ENCODE data around the gene SNX17. TPM values are rescaled to one million over a fixed set of nuclear protein-coding genes. Genes with fewer than 3 reads are reported as not detected.
A peak's percentile ranks its signal among the peaks of the same experiment; 100 is the strongest.

SNX17 gene
- 130 and 131 TPM in 2 replicates for total RNA-seq (2012; rRNA removed)
- polyA plus RNA-seq (2012; rRNA removed): 100.0 and 102 TPM in 2 replicates
- polyA plus RNA-seq (2012; cell fraction: cytosol; rRNA removed): 114 and 116 TPM in 2 replicates
- polyA plus RNA-seq (2012; cell fraction: nucleus; rRNA removed; ENCODE audit: low replicate concordance): 108 and 144 TPM in 2 replicates
- percentile 81 among the genes with signal in this experiment for Bru-seq, nascent RNA
- percentile 91 among the genes with signal in this experiment for BruChase-seq, experiment 1, labeled RNA remaining after a 6-hour chase
- BruChase-seq, experiment 2, labeled RNA remaining after a 2-hour chase: percentile 81 among the genes with signal in this experiment
- long read RNA-seq, transcript SNX17-201 (15 exons, 2,044 nt): major isoform, 300 of 363 reads
- long read RNA-seq, partial matches to known transcripts: 20 of 363 reads
- long read RNA-seq, other reads (novel, unspliced or antisense): 37 of 363 reads

GRCh38 chr2:27370026-27370815, at the start of gene SNX17, which contains the start of gene EIF2B4:
TSS of gene SNX17 (plus strand) at chr2:27370616. CDS start at chr2:27370744, 128 bp downstream.
TSS of gene EIF2B4 (minus strand) at chr2:27370338. CDS start at chr2:27370314, 24 bp downstream.
- intact Hi-C loops (cut with micrococcal nuclease) (loop anchor here (1.0 kb wide), 1 partner anchor 49 kb away; no protein-coding TSS in a partner anchor), dilution Hi-C loops (cut with HindIII; ENCODE audit: low sequenced_read_pairs, unreplicated experiment) (no loop called here), in situ Hi-C loops (cut with MboI; ENCODE audit: low sequenced_read_pairs) (no loop called here)
- Histone ChIP-seq H4K5ac (ENCODE audit: low read depth, low read length) (peak within 1 kb of the TSS; percentile 44), H3K27ac (ENCODE audit: insufficient read depth, low read length) (peak within 1 kb of the TSS; percentile 84), H3K79me1 (ENCODE audit: low read depth in 1 of 2, low read length in 2 of 2) (peaks cover 31 to 70% of the 10 kb centered on the region in 2 experiments), H4K20me1 (ENCODE audit: insufficient read depth, low read length) (peaks cover 15% of the 10 kb centered on the region; the same call in 1 of the 2 replicates), H4K91ac (ENCODE audit: insufficient read depth, low read depth, low read length) (peak within 1 kb of the TSS; percentile 95), H3K56ac (ENCODE audit: extremely low read depth, insufficient read depth, low read length) (peak within 1 kb of the TSS; percentile 88), H2BK20ac (ENCODE audit: low read depth, low read length) (no peak within 1 kb of the TSS), H2AK5ac (ENCODE audit: low read depth, low read length) (peak within 1 kb of the TSS; percentile 98), H3K14ac (replicated peaks; ENCODE audit: low read depth, low read length) (peak within 1 kb of the TSS; percentile 94), H4K8ac (ENCODE audit: low read depth in 2 of 2, low read length in 2 of 2) (peak within 1 kb of the TSS; percentile 82 to 96), H2BK120ac (ENCODE audit: low read depth, low read length) (peak within 1 kb of the TSS; percentile 37), H3K4me2 (ENCODE audit: low read depth, low read length) (peak within 1 kb of the TSS; percentile 97), H3K27me3 (ENCODE audit: control insufficient read depth, insufficient read depth, low read length) (no peaks in the 10 kb centered on the region), H3K9me1 (ENCODE audit: insufficient read depth, low read length) (peaks cover 5% of the 10 kb centered on the region; the same call in 1 of the 2 replicates), H2BK5ac (ENCODE audit: low read depth, low read length, poor library complexity, severe bottlenecking) (peak within 1 kb of the TSS; percentile 86), H3K4me1 (ENCODE audit: control insufficient read depth, insufficient read depth, low read length) (peaks cover 8% of the 10 kb centered on the region), H3K9me3 (ENCODE audit: control insufficient read depth, insufficient read depth, low read length) (no peaks in the 10 kb centered on the region), H2AFZ (replicated peaks; ENCODE audit: low read length, poor library complexity) (peak within 1 kb of the TSS; percentile 98), H3K4ac (ENCODE audit: low read depth, low read length) (peak within 1 kb of the TSS; percentile 95), H3K4me3 (ENCODE audit: insufficient read depth, low read depth, low read length) (peak within 1 kb of the TSS; percentile 71), H2AK9ac (replicated peaks; ENCODE audit: low read depth, low read length, poor library complexity) (peak within 1 kb of the TSS; percentile 98), H3K23ac (ENCODE audit: low read depth, low read length) (peak within 1 kb of the TSS; percentile 77), H3K18ac (ENCODE audit: low read depth, low read length) (no peak within 1 kb of the TSS; the same call in 1 of the 2 replicates), H3K9ac (ENCODE audit: low read depth, low read length) (peak within 1 kb of the TSS; percentile 78), H2BK15ac (ENCODE audit: low read depth, low read length) (0 out of 3 replicates have a peak within 1 kb of the TSS, but pooled peaks have one; percentile 15), H3K36me3 (ENCODE audit: control insufficient read depth, insufficient read depth, low read length) (peaks cover 40% of the 10 kb centered on the region)
- POLR2A ChIA-PET (ENCODE audit: unreplicated experiment): interaction anchor here (0.5 kb wide), 1 partner anchor 50 kb away, joined by 4 read pairs; no protein-coding TSS in a partner anchor
- BruUV-seq (replicated peaks): no TSS peak
- peak; percentile 94 for ATAC-seq (ENCODE audit: low read depth)
- WGBS, 2 experiments (ENCODE audit: extremely low coverage in 2 of 2, insufficient read length in 1 of 2): 1% methylated on average over 55 of the region's 85 CpGs; no CpG with 5 or more reads in 1 of the 2 experiments
- CTCF ChIA-PET: interaction anchor here (0.6 to 1.4 kb wide), 2 partner anchors 16 to 46 kb away, joined by 3 read pairs; no protein-coding TSS in a partner anchor
- peak; percentile 99 for DNase-seq
- TF ChIP-seq CTCF (conservative IDR thresholded peaks at IDR 0.05; ENCODE audit: low read depth, low read length) (peak; percentile 96), RCOR1 (IDR thresholded peaks at IDR 0.05; ENCODE audit: insufficient replicate concordance, low read length) (peak; percentile 86), CEBPB (IDR thresholded peaks at IDR 0.05; ENCODE audit: low read depth, low read length) (peak; percentile 83), USF2 (IDR thresholded peaks at IDR 0.05; ENCODE audit: low read depth, low read length) (no peak), MAZ (IDR thresholded peaks at IDR 0.05; ENCODE audit: borderline replicate concordance, low read depth, low read length) (peak; percentile 89), SMC3 (IDR thresholded peaks at IDR 0.05; ENCODE audit: low read depth, low read length) (peak; percentile 39; the same call in 1 of the 2 replicates), MAFK (IDR thresholded peaks at IDR 0.05; ENCODE audit: low read depth, low read length) (no peak), POLR2A (IDR thresholded peaks at IDR 0.05; ENCODE audit: low read depth, low read length) (peak; percentile 80), NFE2L2 (IDR thresholded peaks at IDR 0.05; ENCODE audit: low read depth, low read length) (no peak; the same call in 1 of the 2 replicates), MXI1 (IDR thresholded peaks at IDR 0.05; ENCODE audit: borderline replicate concordance, low read depth, low read length) (peak; percentile 81; the same call in 1 of the 2 replicates), FOS (IDR thresholded peaks at IDR 0.05; ENCODE audit: low read depth, low read length) (no peak), BHLHE40 (IDR thresholded peaks at IDR 0.05; ENCODE audit: low read depth, low read length) (no peak), CHD1 (IDR thresholded peaks at IDR 0.05; ENCODE audit: low read depth, low read length) (no peak)

Data from IMR-90 (cell line).